Gastroesophageal sphincter (tissue), 3 donors: Measurements from ENCODE around the gene SMARCA4.

Source experiments
- EP300 ChIP-seq: sonication (generic); formaldehyde crosslinking; IDR thresholded peaks from one replicate; pipeline ENCODE4 v1.6.1; 2017; ENCODE audit warnings: antibody characterized with exemption, mild to moderate bottlenecking
- POLR2A ChIP-seq, 2 donors: fragments of 450-650 bp; IDR thresholded peaks; one replicate each; pipeline ENCODE4 v1.6.1; 2017; ENCODE audit warnings: antibody characterized with exemption in 2 of 2, mild to moderate bottlenecking in 2 of 2, moderate library complexity in 1 of 2
- POLR2AphosphoS5 ChIP-seq: sonication (generic); formaldehyde crosslinking; IDR thresholded peaks from one replicate; pipeline ENCODE4 v1.6.1; 2017; ENCODE audit warnings: antibody characterized with exemption
- TF ChIP-seq, protein P1 (sequence below), 4 experiments: fragments of 200-600 bp in 2 of 4; fragments of 450-650 bp in 2 of 4; sonication (generic) in 1 of 4; IDR thresholded peaks; one replicate each; pipeline ENCODE4 v1.5.1; 2017 to 2019; ENCODE audit warnings: antibody characterized with exemption in 4 of 4, mild to moderate bottlenecking in 2 of 4, moderate library complexity in 2 of 4

DNA sequence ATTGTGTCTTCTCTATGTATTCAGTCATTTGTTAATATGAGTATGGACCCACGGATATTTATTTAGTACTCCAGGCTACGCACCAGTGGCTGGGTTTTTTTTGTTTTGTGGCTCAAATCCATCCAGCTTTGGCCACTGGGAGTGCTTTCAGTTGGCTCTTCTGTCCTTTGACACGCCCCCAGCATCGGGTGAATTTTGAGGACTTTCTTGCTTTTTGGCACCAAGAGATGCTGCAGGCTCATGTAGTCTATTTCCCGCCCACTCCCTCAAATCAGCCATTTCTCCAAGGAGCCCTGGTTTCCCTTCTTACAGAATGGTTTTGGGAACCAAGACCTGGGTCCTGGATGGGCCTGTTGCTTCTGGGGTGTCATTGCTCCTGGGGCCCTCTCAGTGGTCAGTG lies 55.8 kb downstream of the SMARCA4 start:
- no peak for TF ChIP-seq POLR2A (IDR thresholded peaks at IDR 0.05)
- TF ChIP-seq, protein P1, sequence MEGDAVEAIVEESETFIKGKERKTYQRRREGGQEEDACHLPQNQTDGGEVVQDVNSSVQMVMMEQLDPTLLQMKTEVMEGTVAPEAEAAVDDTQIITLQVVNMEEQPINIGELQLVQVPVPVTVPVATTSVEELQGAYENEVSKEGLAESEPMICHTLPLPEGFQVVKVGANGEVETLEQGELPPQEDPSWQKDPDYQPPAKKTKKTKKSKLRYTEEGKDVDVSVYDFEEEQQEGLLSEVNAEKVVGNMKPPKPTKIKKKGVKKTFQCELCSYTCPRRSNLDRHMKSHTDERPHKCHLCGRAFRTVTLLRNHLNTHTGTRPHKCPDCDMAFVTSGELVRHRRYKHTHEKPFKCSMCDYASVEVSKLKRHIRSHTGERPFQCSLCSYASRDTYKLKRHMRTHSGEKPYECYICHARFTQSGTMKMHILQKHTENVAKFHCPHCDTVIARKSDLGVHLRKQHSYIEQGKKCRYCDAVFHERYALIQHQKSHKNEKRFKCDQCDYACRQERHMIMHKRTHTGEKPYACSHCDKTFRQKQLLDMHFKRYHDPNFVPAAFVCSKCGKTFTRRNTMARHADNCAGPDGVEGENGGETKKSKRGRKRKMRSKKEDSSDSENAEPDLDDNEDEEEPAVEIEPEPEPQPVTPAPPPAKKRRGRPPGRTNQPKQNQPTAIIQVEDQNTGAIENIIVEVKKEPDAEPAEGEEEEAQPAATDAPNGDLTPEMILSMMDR (IDR thresholded peaks at IDR 0.05), result no peak
- TF ChIP-seq POLR2AphosphoS5, result no peak
- TF ChIP-seq EP300, result no peak
